B cell (primary cell): Measurements from ENCODE around the gene PPP2R5A. TPM values are rescaled to one million over a fixed set of nuclear protein-coding genes. Genes with fewer than 3 reads are reported as not detected.

Experiments used
- ATAC-seq: fragments of 200-7000 bp; cut with Tn5 transposase; one replicate; pipeline ENCODE4 v1.10.0; 2021; ENCODE audit warnings: low read depth, mild to moderate bottlenecking, moderate number of reproducible peaks, moderate library complexity
- CTCF ChIA-PET: fragments of 350-600 bp; sonication (Branson Sonifier 250); formaldehyde crosslinking; loops from one replicate; lab custom pipeline; 2021; ENCODE audit warnings: antibody characterized with exemption, inconsistent platforms; lab: Charles Lee
- POLR2A ChIA-PET: fragments of 350-600 bp; sonication (Branson Sonifier 250); formaldehyde crosslinking; loops from one replicate; lab custom pipeline; 2021; ENCODE audit warnings: antibody characterized with exemption; lab: Charles Lee
- DNase-seq: peaks from one replicate; pipeline ENCODE4 v3.0.0; 2013
- H2AFZ ChIP-seq: 2 replicates; pipeline ENCODE4 v1.6.1; 2012; ENCODE audit warnings: mild to moderate bottlenecking, low read depth, low read length; ENCODE audit not compliant: insufficient read depth, poor library complexity, severe bottlenecking
- H3K27ac ChIP-seq, 2 donors: 1 replicate in 1 of 2; 2 replicates in 1 of 2; pipeline ENCODE4 v1.5.1; 2012 to 2013; ENCODE audit warnings: low read length in 2 of 2, mild to moderate bottlenecking in 2 of 2, moderate library complexity in 1 of 2
- H3K27me3 ChIP-seq, 4 experiments: fragments of 200-600 bp in 1 of 4; sonication (generic) in 1 of 4; replicated peaks in 1 of 4; 1 replicate in 2 of 4; 2 replicates in 2 of 4; pipeline versions ENCODE4 v1.6.1 to v1.7.0; 2013 to 2016; ENCODE audit warnings: low read length in 3 of 4, mild to moderate bottlenecking in 2 of 4, mixed read lengths in 1 of 4, moderate library complexity in 1 of 4; ENCODE audit not compliant: insufficient read depth in 4 of 4, control insufficient read depth in 3 of 4; ENCODE audit errors: control extremely low read depth in 1 of 4
- H3K36me3 ChIP-seq, 2 experiments: replicated peaks in 1 of 2; 1 replicate in 1 of 2; 2 replicates in 1 of 2; pipeline versions ENCODE4 v1.6.1 to v1.7.1; 2013; ENCODE audit warnings: low read length in 1 of 2; ENCODE audit not compliant: insufficient read depth in 2 of 2, control insufficient read depth in 1 of 2; ENCODE audit errors: control extremely low read depth in 1 of 2, extremely low read depth in 1 of 2
- H3K4me1 ChIP-seq, 2 donors: fragments of 200-600 bp in 1 of 2; sonication (generic) in 1 of 2; 1 replicate in 1 of 2; 2 replicates in 1 of 2; pipeline versions ENCODE4 v1.5.1 to v1.6.1; 2013 to 2017; ENCODE audit warnings: low read length in 2 of 2; ENCODE audit not compliant: control insufficient read depth in 2 of 2, insufficient read depth in 2 of 2
- H3K4me2 ChIP-seq: replicated peaks from 2 replicates; pipeline ENCODE3; 2012; ENCODE audit warnings: mild to moderate bottlenecking, low read depth, low read length; ENCODE audit not compliant: poor library complexity, severe bottlenecking
- H3K4me3 ChIP-seq, 5 experiments: fragments of 200-600 bp in 1 of 5; sonication (generic) in 1 of 5; 1 replicate in 3 of 5; 2 replicates in 2 of 5; pipeline versions ENCODE4 v1.5.1 to v1.7.0; 2011 to 2016; ENCODE audit warnings: low read length in 4 of 5, mild to moderate bottlenecking in 4 of 5, low read depth in 2 of 5, control low read depth in 1 of 5, moderate library complexity in 1 of 5; ENCODE audit not compliant: insufficient read depth in 1 of 5; ENCODE audit errors: control extremely low read depth in 1 of 5, extremely low read depth in 1 of 5
- H3K79me2 ChIP-seq: fragments of 200-600 bp; sonication (generic); one replicate; pipeline ENCODE4 v1.6.0; 2016; ENCODE audit warnings: low read length; ENCODE audit not compliant: control insufficient read depth, insufficient read depth
- H3K9ac ChIP-seq: fragments of 200-600 bp; sonication (generic); 2 replicates; pipeline ENCODE4 v1.6.1; 2017; ENCODE audit warnings: mild to moderate bottlenecking, low read length, moderate library complexity
- H3K9me3 ChIP-seq, 3 donors: one replicate each; pipeline versions ENCODE4 v1.6.1 to v1.7.1; 2013; ENCODE audit warnings: low read length in 2 of 3; ENCODE audit not compliant: control insufficient read depth in 2 of 3, insufficient read depth in 1 of 3; ENCODE audit errors: control extremely low read depth in 1 of 3
- H4K20me1 ChIP-seq: 2 replicates; pipeline ENCODE4 v1.6.0; 2012; ENCODE audit warnings: mild to moderate bottlenecking, low read length; ENCODE audit not compliant: insufficient read depth, control insufficient read depth, poor library complexity, severe bottlenecking
- H3K27ac Mint-ChIP-seq: one replicate; pipeline ENCODE4 v1.8.0; 2021; ENCODE audit warnings: mixed read lengths
- H3K27me3 Mint-ChIP-seq: one replicate; pipeline ENCODE4 v1.8.0; 2021; ENCODE audit warnings: mixed read lengths
- H3K4me1 Mint-ChIP-seq: one replicate; pipeline ENCODE4 v1.8.0; 2021; ENCODE audit warnings: mixed read lengths
- H3K4me3 Mint-ChIP-seq: one replicate; pipeline ENCODE4 v1.8.0; 2021; ENCODE audit warnings: mixed read lengths
- H3K9me3 Mint-ChIP-seq: one replicate; pipeline ENCODE4 v1.8.0; 2022; ENCODE audit warnings: mixed read lengths; ENCODE audit not compliant: insufficient read depth
- EZH2 ChIP-seq: IDR thresholded peaks from 2 replicates; pipeline ENCODE4 v1.6.1; 2012; ENCODE audit warnings: borderline replicate concordance, low read depth, mild to moderate bottlenecking, moderate library complexity, low read length; ENCODE audit not compliant: insufficient read depth, poor library complexity, severe bottlenecking
- WGBS: methylation state at CpG from one replicate; pipeline ENCODE4 v1.1.5; 2013; ENCODE audit warnings: missing lambda C conversion rate; ENCODE audit not compliant: insufficient coverage; 5-methylcytosine and 5-hydroxymethylcytosine counted together
- intact Hi-C: fragments of 100-400 bp; cut with micrococcal nuclease; formaldehyde crosslinking; loops from one replicate; pipeline ENCODE4 v1.10.0; 2022
- polyA plus RNA-seq: library from polyadenylated mRNA; depleted of rRNA; stranded (reverse); fragments of >200 nt; gene quantifications from 2 replicates; pipeline ENCODE4 v1.2.3, GENCODE V29; 2012
- total RNA-seq, 2 donors: library from RNA; stranded (reverse); fragments of 120-200 nt in 1 of 2; gene quantifications; 1 replicate in 1 of 2; 2 replicates in 1 of 2; pipeline versions ENCODE4 v1.2.3 to v1.2.4, GENCODE V29; 2013 to 2022
- TF ChIP-seq, protein P1 (sequence below): fragments of 200-600 bp; IDR thresholded peaks from one replicate; pipeline ENCODE4 v1.8.0; 2022; ENCODE audit warnings: antibody characterized with exemption, mild to moderate bottlenecking

The PPP2R5A gene
- total and polyA plus RNA-seq, 2 donors (not counting 1 experiment from before 2014, with no cell fraction given), result 22.4 to 43.4 TPM

DNA sequence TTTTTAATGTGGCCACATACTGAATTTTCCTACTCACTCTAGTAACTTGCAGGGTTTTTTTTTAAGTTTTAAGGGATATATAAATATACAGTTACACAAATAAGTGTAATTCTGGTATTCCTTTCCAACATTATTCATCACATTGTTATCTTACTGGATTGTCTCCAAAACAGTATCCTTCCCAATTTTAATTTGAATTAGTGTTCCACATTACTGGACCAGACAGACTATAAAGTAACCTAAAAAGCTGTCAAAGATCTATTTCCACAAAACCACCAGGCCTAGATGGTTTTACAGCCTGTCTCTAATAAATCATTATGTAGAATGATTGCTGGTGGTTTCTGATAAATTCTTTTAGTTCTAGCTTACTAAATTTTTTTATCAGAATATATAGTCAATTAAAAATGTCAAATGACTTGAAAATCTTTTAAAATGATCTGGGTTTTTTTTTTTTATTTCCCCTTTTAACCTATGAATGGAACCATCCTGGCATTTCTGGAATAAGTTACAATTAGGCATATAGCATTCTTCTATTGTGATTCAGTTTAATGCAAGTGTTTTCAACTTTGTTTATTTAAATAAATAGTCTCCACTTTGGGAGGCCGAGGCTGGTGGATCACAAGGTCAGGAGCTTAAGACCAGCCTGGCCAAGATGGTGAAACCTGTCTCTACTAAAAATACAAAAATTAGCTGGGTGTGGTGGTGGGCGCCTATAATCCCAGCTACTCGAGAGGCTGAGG, 70.2 kb downstream of the PPP2R5A start:
- H4K20me1 ChIP-seq, result no peaks in the 10 kb centered on the region
- peaks cover 0 to 1% (median 0%) of the 10 kb centered on the region in 3 donors for H3K9me3 ChIP-seq
- POLR2A ChIA-PET, result interaction anchor here (0.5 to 0.7 kb wide), 2 partner anchors 9 to 820 kb away, joined by 3 to 4 read pairs; no protein-coding TSS in a partner anchor
- Mint-ChIP-seq H3K4me1 (no peaks in the 10 kb centered on the region), H3K9me3 (no peaks in the 10 kb centered on the region), H3K27ac (no peak overlapping the region), H3K4me3 (no peak overlapping the region), H3K27me3 (no peaks in the 10 kb centered on the region)
- no peak overlapping the region for H3K27ac ChIP-seq
- H3K4me3 ChIP-seq, result no peak overlapping the region
- no peak for DNase-seq
- H3K4me1 ChIP-seq, result no peaks in the 10 kb centered on the region
- H2AFZ ChIP-seq, result no peak overlapping the region
- no peaks in the 10 kb centered on the region for H3K27me3 ChIP-seq
- ATAC-seq, result no peak
- peaks cover 23 to 59% of the 10 kb centered on the region in 2 experiments for H3K36me3 ChIP-seq
- TF ChIP-seq, protein P1, sequence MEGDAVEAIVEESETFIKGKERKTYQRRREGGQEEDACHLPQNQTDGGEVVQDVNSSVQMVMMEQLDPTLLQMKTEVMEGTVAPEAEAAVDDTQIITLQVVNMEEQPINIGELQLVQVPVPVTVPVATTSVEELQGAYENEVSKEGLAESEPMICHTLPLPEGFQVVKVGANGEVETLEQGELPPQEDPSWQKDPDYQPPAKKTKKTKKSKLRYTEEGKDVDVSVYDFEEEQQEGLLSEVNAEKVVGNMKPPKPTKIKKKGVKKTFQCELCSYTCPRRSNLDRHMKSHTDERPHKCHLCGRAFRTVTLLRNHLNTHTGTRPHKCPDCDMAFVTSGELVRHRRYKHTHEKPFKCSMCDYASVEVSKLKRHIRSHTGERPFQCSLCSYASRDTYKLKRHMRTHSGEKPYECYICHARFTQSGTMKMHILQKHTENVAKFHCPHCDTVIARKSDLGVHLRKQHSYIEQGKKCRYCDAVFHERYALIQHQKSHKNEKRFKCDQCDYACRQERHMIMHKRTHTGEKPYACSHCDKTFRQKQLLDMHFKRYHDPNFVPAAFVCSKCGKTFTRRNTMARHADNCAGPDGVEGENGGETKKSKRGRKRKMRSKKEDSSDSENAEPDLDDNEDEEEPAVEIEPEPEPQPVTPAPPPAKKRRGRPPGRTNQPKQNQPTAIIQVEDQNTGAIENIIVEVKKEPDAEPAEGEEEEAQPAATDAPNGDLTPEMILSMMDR, result no peak
- TF ChIP-seq EZH2, result no peak
- intact Hi-C loops, result no loop called here
- CTCF ChIA-PET, result interaction anchor here (0.9 to 1.6 kb wide), 4 partner anchors 9 to 285 kb away, joined by 3 to 7 read pairs (median 6); no protein-coding TSS in a partner anchor
- peaks cover 3% of the 10 kb centered on the region for H3K79me2 ChIP-seq
- WGBS, result 100% methylated on average over 2 of the region's 3 CpGs
- no peak overlapping the region for H3K9ac ChIP-seq
- no peak overlapping the region for H3K4me2 ChIP-seq
